HCT116 (cell line): ENCODE measurements around the gene MBP. TPM values are rescaled to one million over a fixed set of nuclear protein-coding genes. Genes with fewer than 3 reads are reported as not detected.

ENCODE experiments used
- ATAC-seq: fragments of 200-7000 bp; cut with Tn5 transposase; 2 replicates; pipeline ENCODE4 v1.9.1; 2020; ENCODE audit warnings: mild to moderate bottlenecking, moderate library complexity
- BruUV-seq: library from RNA; stranded (reverse); fragments of 400-500 nt; replicated peaks from 2 replicates; lab custom pipeline; 2021; lab: Mats Ljungman, UMichigan
- CTCF ChIA-PET: fragments of 300-600 bp; sonication (Branson Sonifier 250); formaldehyde crosslinking; loops from one replicate; lab custom pipeline; 2021; ENCODE audit warnings: antibody characterized with exemption; lab: Charles Lee
- POLR2A ChIA-PET: fragments of 300-600, 350-600 bp; sonication (Branson Sonifier 250); formaldehyde crosslinking; loops from one replicate; lab custom pipeline; 2021; ENCODE audit warnings: antibody characterized with exemption; lab: Charles Lee
- RAD21 ChIA-PET, 2 experiments: fragments of 300-600 bp; sonication (Branson Sonifier 250); formaldehyde crosslinking; loops; one replicate each; lab custom pipeline; 2023; ENCODE audit warnings: low total read pairs in 2 of 2; ENCODE audit not compliant: uncharacterized antibody in 2 of 2, unreplicated experiment in 2 of 2, low non-redundant PET in 1 of 2; lab: Charles Lee
- DNase-seq: peaks from one replicate; pipeline ENCODE4 v3.0.0-alpha.2; 2010; ENCODE audit warnings: low read depth, low spot score
- H2AFZ ChIP-seq: fragments of 200-600 bp; shearing (Covaris generic), sonication (generic); 2 replicates; pipeline ENCODE4 v1.6.1; 2017; ENCODE audit warnings: low read depth, mixed run types, mixed read lengths, antibody characterized with exemption, low read length; ENCODE audit not compliant: poor library complexity, severe bottlenecking
- H3K27ac ChIP-seq: 2 replicates; pipeline ENCODE4 v1.5.1; 2012; ENCODE audit warnings: low read depth, low read length
- H3K27me3 ChIP-seq: fragments of 200-600 bp; sonication (generic); 2 replicates; pipeline ENCODE4 v1.6.1; 2016; ENCODE audit warnings: mixed run types, low read length, mixed read lengths; ENCODE audit not compliant: insufficient read depth
- H3K36me3 ChIP-seq, 2 experiments: fragments of 200-500 bp in 1 of 2; fragments of 200-600 bp in 1 of 2; sonication (Bioruptor generic) in 1 of 2; sonication (generic) in 1 of 2; 2 replicates each; pipeline versions ENCODE4 v1.5.1 to v1.6.1; 2014 to 2016; ENCODE audit warnings: low read length in 2 of 2, inconsistent platforms in 1 of 2, mixed read lengths in 1 of 2, mixed run types in 1 of 2; ENCODE audit not compliant: insufficient read depth in 2 of 2, control insufficient read depth in 1 of 2
- H3K4me1 ChIP-seq, 2 experiments: fragments of 200-600 bp in 1 of 2; sonication (generic) in 1 of 2; 2 replicates each; pipeline versions ENCODE4 v1.5.1 to v1.6.1; 2012 to 2017; ENCODE audit warnings: low read length in 2 of 2, inconsistent platforms in 1 of 2, mild to moderate bottlenecking in 1 of 2, mixed read lengths in 1 of 2, mixed run types in 1 of 2, moderate library complexity in 1 of 2; ENCODE audit not compliant: insufficient read depth in 2 of 2, control insufficient read depth in 1 of 2
- H3K4me2 ChIP-seq: fragments of 200-600 bp; sonication (generic); 2 replicates; pipeline ENCODE4 v1.6.1; 2017; ENCODE audit warnings: mixed run types, low read length, mixed read lengths
- H3K4me3 ChIP-seq, 2 experiments: fragments of 200-600 bp in 1 of 2; sonication (generic) in 1 of 2; replicated peaks in 1 of 2; 2 replicates each; pipeline ENCODE4 v1.5.1; 2011 to 2016; ENCODE audit warnings: low read length in 2 of 2, control low read depth in 1 of 2, low read depth in 1 of 2, mild to moderate bottlenecking in 1 of 2, mixed read lengths in 1 of 2, mixed run types in 1 of 2
- H3K79me2 ChIP-seq: fragments of 200-600 bp; sonication (generic); 2 replicates; pipeline ENCODE4 v1.6.1; 2017; ENCODE audit warnings: mild to moderate bottlenecking, mixed run types, low read length, moderate library complexity, mixed read lengths; ENCODE audit not compliant: insufficient read depth
- H3K9ac ChIP-seq: fragments of 200-600 bp; sonication (generic); 2 replicates; pipeline ENCODE4 v1.6.1; 2016; ENCODE audit warnings: low read length, mixed read lengths
- H3K9me2 ChIP-seq: fragments of 200-600 bp; sonication (generic), shearing (Covaris generic); 2 replicates; pipeline ENCODE4 v1.6.1; 2017; ENCODE audit warnings: mixed run types, mild to moderate bottlenecking, moderate library complexity; ENCODE audit not compliant: insufficient read depth
- H3K9me3 ChIP-seq, 2 experiments: fragments of 200-500 bp in 1 of 2; fragments of 200-600 bp in 1 of 2; sonication (Bioruptor generic) in 1 of 2; sonication (generic) in 1 of 2; 2 replicates each; pipeline ENCODE4 v1.6.1; 2014 to 2017; ENCODE audit warnings: low read length in 2 of 2, mixed read lengths in 2 of 2, inconsistent platforms in 1 of 2, low read depth in 1 of 2, mild to moderate bottlenecking in 1 of 2, mixed run types in 1 of 2, moderate library complexity in 1 of 2; ENCODE audit not compliant: control insufficient read depth in 1 of 2, insufficient read depth in 1 of 2
- H4K20me1 ChIP-seq: fragments of 200-600 bp; sonication (generic), shearing (Covaris generic); 2 replicates; pipeline ENCODE4 v1.6.1; 2017; ENCODE audit warnings: mixed run types, mild to moderate bottlenecking, moderate library complexity; ENCODE audit not compliant: insufficient read depth
- ATF3 ChIP-seq: IDR thresholded peaks from 2 replicates; pipeline ENCODE4 v1.6.1; 2012
- CTCF ChIP-seq, 3 experiments: fragments of 200-600 bp in 1 of 3; sonication (generic) in 1 of 3; IDR thresholded peaks in 2 of 3; conservative IDR thresholded peaks in 1 of 3; 2 replicates each; pipeline ENCODE4 v1.5.1; 2012 to 2017; ENCODE audit warnings: low read depth in 2 of 3, low read length in 2 of 3, antibody characterized with exemption in 1 of 3, borderline replicate concordance in 1 of 3, control low read depth in 1 of 3, mild to moderate bottlenecking in 1 of 3, mixed read lengths in 1 of 3, mixed run types in 1 of 3, moderate library complexity in 1 of 3; ENCODE audit not compliant: insufficient read depth in 1 of 3
- EGR1 ChIP-seq: IDR thresholded peaks from 2 replicates; pipeline ENCODE4 v1.6.1; 2012; ENCODE audit warnings: low read depth
- ELF1 ChIP-seq: IDR thresholded peaks from 2 replicates; pipeline ENCODE4 v1.6.1; 2012; ENCODE audit warnings: low read depth, borderline replicate concordance
- EZH2 ChIP-seq: fragments of 200-600 bp; sonication (generic); IDR thresholded peaks from 2 replicates; pipeline ENCODE4 v1.6.1; 2017; ENCODE audit warnings: antibody characterized with exemption, mixed run types
- EZH2phosphoT487 ChIP-seq: fragments of 200-600 bp; IDR thresholded peaks from 2 replicates; pipeline ENCODE4 v1.6.1; 2018; ENCODE audit warnings: antibody characterized with exemption, borderline replicate concordance
- RAD21 ChIP-seq: IDR thresholded peaks from 2 replicates; pipeline ENCODE4 v1.6.1; 2012; ENCODE audit warnings: low read depth, mild to moderate bottlenecking
- SIN3A ChIP-seq: IDR thresholded peaks from 2 replicates; pipeline ENCODE4 v1.6.1; 2012; ENCODE audit warnings: low read depth
- SP1 ChIP-seq: IDR thresholded peaks from 2 replicates; pipeline ENCODE4 v1.6.1; 2012; ENCODE audit warnings: low read depth
- TCF7L2 ChIP-seq: IDR thresholded peaks from 2 replicates; pipeline ENCODE4 v1.7.0; 2011; ENCODE audit warnings: borderline replicate concordance, inconsistent platforms; ENCODE audit not compliant: insufficient read depth, insufficient read length; ENCODE audit errors: extremely low read depth
- YY1 ChIP-seq: IDR thresholded peaks from 2 replicates; pipeline ENCODE4 v1.6.1; 2011; ENCODE audit warnings: low read length, low read depth, moderate library complexity, mild to moderate bottlenecking; ENCODE audit not compliant: insufficient replicate concordance; ENCODE audit errors: extremely low read depth
- ZBTB33 ChIP-seq: IDR thresholded peaks from 2 replicates; pipeline ENCODE4 v1.6.1; 2011; ENCODE audit warnings: mild to moderate bottlenecking, low read length, moderate library complexity; ENCODE audit not compliant: insufficient replicate concordance; ENCODE audit errors: extremely low read depth
- ZFX ChIP-seq: fragments of 450-650 bp; IDR thresholded peaks from 2 replicates; pipeline ENCODE4 v1.6.1; 2017
- ZNF274 ChIP-seq: fragments of 200-500 bp; sonication (Bioruptor generic); IDR thresholded peaks from 2 replicates; pipeline ENCODE4 v1.6.1; 2014; ENCODE audit warnings: mild to moderate bottlenecking, low read depth, low read length, inconsistent platforms
- intact Hi-C: fragments of 100-400 bp; cut with micrococcal nuclease; formaldehyde crosslinking; loops from 2 replicates; pipeline ENCODE4 v1.10.0; 2022
- total RNA-seq: library from RNA; stranded (reverse); gene quantifications from one replicate; pipeline ENCODE4 v1.2.1, GENCODE V29; 2021; ENCODE audit not compliant: unreplicated experiment

MBP gene
- total RNA-seq, 1 experiment from 2014 or later = 34.9 TPM

- DNase-seq (no peak), ATAC-seq (peak; percentile 38; the same call in 1 of the 2 replicates)
- no peaks in the 10 kb centered on the region for H4K20me1 ChIP-seq
- no peak overlapping the region for H3K4me2 ChIP-seq
- H2AFZ ChIP-seq = no peak overlapping the region
- no peak overlapping the region for H3K27ac ChIP-seq
- no peaks in the 10 kb centered on the region for H3K9me2 ChIP-seq
- H3K9ac ChIP-seq = no peak overlapping the region
- POLR2A ChIA-PET = no interaction called here
- H3K36me3 ChIP-seq = no peaks in the 10 kb centered on the region; a peak in 1 of 4 replicates
- H3K27me3 ChIP-seq = no peaks in the 10 kb centered on the region
- RAD21 ChIA-PET = no interaction called here
- TF ChIP-seq CTCF (IDR thresholded peaks at IDR 0.05 in 2 of 3, conservative IDR thresholded peaks at IDR 0.05 in 1 of 3; ENCODE audit: borderline replicate concordance in 1 of 3, insufficient read depth in 1 of 3, low read depth in 2 of 3, low read length in 2 of 3) = 0 out of 6 replicates have a peak, but pooled peaks of 1 of the 3 experiments have one; percentile 12
- no peak for TF ChIP-seq ZNF274
- CTCF ChIA-PET = no interaction called here
- BruUV-seq = no TSS peak
- H3K4me3 ChIP-seq = no peak overlapping the region
- H3K4me1 ChIP-seq = no peaks in the 10 kb centered on the region
- no peaks in the 10 kb centered on the region for H3K79me2 ChIP-seq
- H3K9me3 ChIP-seq = no peaks in the 10 kb centered on the region
- intact Hi-C loops = loop anchor here (5.0 kb wide), 1 partner anchor 68 kb away; no protein-coding TSS in a partner anchor
These were observed 172.0 kb downstream of the MBP start for GRCh38 chr18:76960528-76961035.

- no peak for DNase-seq
- no peaks in the 10 kb centered on the region; the same call in 1 of the 2 replicates for H4K20me1 ChIP-seq
- no peaks in the 10 kb centered on the region for H3K4me1 ChIP-seq
- H3K9ac ChIP-seq = no peak overlapping the region
- ChIA-PET RAD21 (no interaction called here), CTCF (no interaction called here), POLR2A (no interaction called here)
- H3K36me3 ChIP-seq = no peaks in the 10 kb centered on the region; a peak in 1 of 4 replicates
- no peak overlapping the region for H3K27ac ChIP-seq
- H3K9me2 ChIP-seq = no peaks in the 10 kb centered on the region
- intact Hi-C loops = loop anchor here (5.0 kb wide), 1 partner anchor 67 kb away; no protein-coding TSS in a partner anchor
- no peak for ATAC-seq
- H3K4me3 ChIP-seq = no peak overlapping the region
- H3K4me2 ChIP-seq = no peak overlapping the region
- H3K9me3 ChIP-seq = no peaks in the 10 kb centered on the region
- no peaks in the 10 kb centered on the region for H3K27me3 ChIP-seq
- H3K79me2 ChIP-seq = no peaks in the 10 kb centered on the region
- H2AFZ ChIP-seq = no peak overlapping the region
- no TSS peak for BruUV-seq
- TF ChIP-seq SIN3A = no peak
- no peak for TF ChIP-seq TCF7L2
- no peak for TF ChIP-seq SP1
- TF ChIP-seq EZH2 = no peak
- no peak for TF ChIP-seq RAD21
- no peak for TF ChIP-seq ATF3
- TF ChIP-seq EGR1 = no peak
- no peak for TF ChIP-seq ZBTB33
- no peak for TF ChIP-seq ELF1
- no peak for TF ChIP-seq EZH2phosphoT487
- no peak for TF ChIP-seq ZNF274
- no peak for TF ChIP-seq YY1
- no peak for TF ChIP-seq ZFX
These were observed 173.0 kb downstream of the MBP start for GRCh38 chr18:76959605-76960004.
